ENCODE results near the gene TERF2IP. TPM values are rescaled to one million over a fixed set of nuclear protein-coding genes. Genes with fewer than 3 reads are reported as not detected.

Gene TERF2IP
- polyA plus RNA-seq, 3 donors, result 39.7 to 64.1 (median 47.9) TPM

DNA sequence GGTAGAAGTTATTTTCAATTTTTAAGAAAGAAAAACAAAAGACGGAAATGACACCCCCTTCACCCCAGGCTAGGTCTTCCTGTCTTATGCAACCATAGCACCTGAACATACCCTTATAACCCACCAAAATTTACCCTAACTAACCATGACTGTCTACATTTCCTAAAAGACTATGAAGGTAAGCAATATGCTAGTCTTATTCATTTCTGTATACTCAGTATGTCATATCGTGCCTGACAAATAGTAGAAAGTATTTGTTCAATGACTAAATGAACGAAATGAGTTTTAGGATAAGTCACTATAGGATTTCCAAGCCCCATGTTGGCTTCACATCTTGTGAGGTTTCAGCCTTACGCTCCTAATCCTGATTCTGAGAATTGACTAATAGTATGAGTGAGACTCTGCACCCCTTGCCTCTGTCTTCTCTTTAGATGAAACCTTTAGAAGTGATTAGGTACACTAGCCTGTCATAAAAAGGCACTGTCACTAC lies 31.0 kb upstream of the TERF2IP start:
- no peaks in the 10 kb centered on the region for H4K20me1 ChIP-seq (ENCODE audit: insufficient read depth, low read length)
- H3K27me3 Mint-ChIP-seq (ENCODE audit: low read depth in 3 of 3), result peaks cover 0 to 1% (median 0%) of the 10 kb centered on the region in 3 donors
- peaks cover 0 to 10% of the 10 kb centered on the region in 2 donors for H3K4me1 ChIP-seq (ENCODE audit: control insufficient read depth in 1 of 2, insufficient read depth in 2 of 2, low read length in 2 of 2)
- no peak overlapping the region for H3K27ac Mint-ChIP-seq
- no peaks in the 10 kb centered on the region for H3K9me3 ChIP-seq (replicated peaks in 1 of 2; ENCODE audit: control insufficient read depth in 1 of 2, insufficient read depth in 1 of 2, low read length in 2 of 2)
- DNase-seq, result no peak
- intact Hi-C loops (cut with micrococcal nuclease), result no loop called here
- H3K9me3 Mint-ChIP-seq, result no peaks in the 10 kb centered on the region
- no peak overlapping the region for H3K4me3 Mint-ChIP-seq
- peaks cover 14% of the 10 kb centered on the region for H3K4me1 Mint-ChIP-seq
- H3K27me3 ChIP-seq (ENCODE audit: control insufficient read depth in 2 of 2, insufficient read depth in 2 of 2, low read length in 2 of 2), result no peaks in the 10 kb centered on the region
- WGBS (ENCODE audit: insufficient coverage), result 86% methylated on average over 1 of the region's 4 CpGs
- no peak overlapping the region for H3K4me3 ChIP-seq (replicated peaks in 1 of 3; ENCODE audit: low read depth in 2 of 3, low read length in 3 of 3)
- H3K36me3 ChIP-seq (replicated peaks in 1 of 2; ENCODE audit: control insufficient read depth in 1 of 2, insufficient read depth in 2 of 2, low read length in 2 of 2), result peaks cover 54 to 89% of the 10 kb centered on the region in 2 donors
- H3K36me3 Mint-ChIP-seq, result peaks cover 66 to 82% of the 10 kb centered on the region in 2 donors
- TF ChIP-seq, protein P1, sequence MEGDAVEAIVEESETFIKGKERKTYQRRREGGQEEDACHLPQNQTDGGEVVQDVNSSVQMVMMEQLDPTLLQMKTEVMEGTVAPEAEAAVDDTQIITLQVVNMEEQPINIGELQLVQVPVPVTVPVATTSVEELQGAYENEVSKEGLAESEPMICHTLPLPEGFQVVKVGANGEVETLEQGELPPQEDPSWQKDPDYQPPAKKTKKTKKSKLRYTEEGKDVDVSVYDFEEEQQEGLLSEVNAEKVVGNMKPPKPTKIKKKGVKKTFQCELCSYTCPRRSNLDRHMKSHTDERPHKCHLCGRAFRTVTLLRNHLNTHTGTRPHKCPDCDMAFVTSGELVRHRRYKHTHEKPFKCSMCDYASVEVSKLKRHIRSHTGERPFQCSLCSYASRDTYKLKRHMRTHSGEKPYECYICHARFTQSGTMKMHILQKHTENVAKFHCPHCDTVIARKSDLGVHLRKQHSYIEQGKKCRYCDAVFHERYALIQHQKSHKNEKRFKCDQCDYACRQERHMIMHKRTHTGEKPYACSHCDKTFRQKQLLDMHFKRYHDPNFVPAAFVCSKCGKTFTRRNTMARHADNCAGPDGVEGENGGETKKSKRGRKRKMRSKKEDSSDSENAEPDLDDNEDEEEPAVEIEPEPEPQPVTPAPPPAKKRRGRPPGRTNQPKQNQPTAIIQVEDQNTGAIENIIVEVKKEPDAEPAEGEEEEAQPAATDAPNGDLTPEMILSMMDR (IDR thresholded peaks at IDR 0.05), result no peak
- no peak overlapping the region for H3K9ac ChIP-seq (ENCODE audit: insufficient read depth, low read length, poor library complexity, severe bottlenecking)
- H3K4me2 ChIP-seq (replicated peaks; ENCODE audit: extremely low read depth, low read length, poor library complexity, severe bottlenecking), result no peak overlapping the region
- no peaks in the 10 kb centered on the region for H3K79me2 ChIP-seq (ENCODE audit: insufficient read depth, low read length)
- no peak overlapping the region for H3K27ac ChIP-seq (ENCODE audit: low read depth in 1 of 2, low read length in 2 of 2)
- no peak overlapping the region for H2AFZ ChIP-seq (ENCODE audit: insufficient read depth, low read depth, low read length, poor library complexity, severe bottlenecking)

DNA sequence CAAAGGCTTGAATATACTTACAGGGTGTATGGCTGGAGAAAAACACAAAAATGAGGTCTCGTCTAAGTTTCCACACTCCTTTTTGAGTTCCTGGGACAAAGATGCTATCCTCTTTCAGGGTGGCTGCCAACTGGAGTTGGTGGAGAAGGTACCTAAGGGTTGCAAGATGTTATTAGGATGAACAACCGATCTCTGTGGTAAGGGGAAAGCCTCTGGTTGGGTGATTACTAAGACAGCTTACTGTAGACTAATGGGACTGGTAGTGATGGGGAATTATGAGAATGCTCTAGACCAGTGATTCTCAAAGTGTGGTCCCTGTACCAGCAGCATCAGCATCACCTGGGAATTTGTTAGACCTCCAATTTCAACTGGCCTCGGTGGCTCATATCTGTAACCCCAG lies 30.5 kb upstream of the TERF2IP start:
- TF ChIP-seq, protein P1 (IDR thresholded peaks at IDR 0.05), result no peak
- Histone ChIP-seq H3K27me3 (ENCODE audit: control insufficient read depth in 2 of 2, insufficient read depth in 2 of 2, low read length in 2 of 2) (no peaks in the 10 kb centered on the region), H3K79me2 (ENCODE audit: insufficient read depth, low read length) (peaks cover 3% of the 10 kb centered on the region), H3K4me3 (replicated peaks in 1 of 3; ENCODE audit: low read depth in 2 of 3, low read length in 3 of 3) (no peak overlapping the region), H3K4me1 (ENCODE audit: control insufficient read depth in 1 of 2, insufficient read depth in 2 of 2, low read length in 2 of 2) (peaks cover 2 to 16% of the 10 kb centered on the region in 2 donors), H3K27ac (ENCODE audit: low read depth in 1 of 2, low read length in 2 of 2) (no peak overlapping the region), H2AFZ (ENCODE audit: insufficient read depth, low read depth, low read length, poor library complexity, severe bottlenecking) (no peak overlapping the region), H3K36me3 (replicated peaks in 1 of 2; ENCODE audit: control insufficient read depth in 1 of 2, insufficient read depth in 2 of 2, low read length in 2 of 2) (peaks cover 50 to 84% of the 10 kb centered on the region in 2 donors), H3K9me3 (replicated peaks in 1 of 2; ENCODE audit: control insufficient read depth in 1 of 2, insufficient read depth in 1 of 2, low read length in 2 of 2) (no peaks in the 10 kb centered on the region), H4K20me1 (ENCODE audit: insufficient read depth, low read length) (no peaks in the 10 kb centered on the region), H3K9ac (ENCODE audit: insufficient read depth, low read length, poor library complexity, severe bottlenecking) (no peak overlapping the region), H3K4me2 (replicated peaks; ENCODE audit: extremely low read depth, low read length, poor library complexity, severe bottlenecking) (no peak overlapping the region)
- Mint-ChIP-seq H3K27ac (peak overlapping the region in 1 of 7 donors; percentile 5), H3K27me3 (ENCODE audit: low read depth in 3 of 3) (peaks cover 0 to 1% (median 0%) of the 10 kb centered on the region in 3 donors), H3K4me3 (no peak overlapping the region), H3K4me1 (peaks cover 19% of the 10 kb centered on the region), H3K9me3 (no peaks in the 10 kb centered on the region), H3K36me3 (peaks cover 64 to 76% of the 10 kb centered on the region in 2 donors)
- intact Hi-C loops (cut with micrococcal nuclease), result no loop called here
- DNase-seq, result no peak
- 100% methylated on average over 3 of the region's 3 CpGs for WGBS (ENCODE audit: insufficient coverage)
